ENCODE results near the gene IPCEF1. TPM values are rescaled to one million over a fixed set of nuclear protein-coding genes. Genes with fewer than 3 reads are reported as not detected.

The IPCEF1 gene
- total and polyA plus RNA-seq, 2 of the 8 experiments (the other 6 are each of a cell fraction or from before 2014, with no cell fraction given): 0.41 to 0.78 TPM

DNA sequence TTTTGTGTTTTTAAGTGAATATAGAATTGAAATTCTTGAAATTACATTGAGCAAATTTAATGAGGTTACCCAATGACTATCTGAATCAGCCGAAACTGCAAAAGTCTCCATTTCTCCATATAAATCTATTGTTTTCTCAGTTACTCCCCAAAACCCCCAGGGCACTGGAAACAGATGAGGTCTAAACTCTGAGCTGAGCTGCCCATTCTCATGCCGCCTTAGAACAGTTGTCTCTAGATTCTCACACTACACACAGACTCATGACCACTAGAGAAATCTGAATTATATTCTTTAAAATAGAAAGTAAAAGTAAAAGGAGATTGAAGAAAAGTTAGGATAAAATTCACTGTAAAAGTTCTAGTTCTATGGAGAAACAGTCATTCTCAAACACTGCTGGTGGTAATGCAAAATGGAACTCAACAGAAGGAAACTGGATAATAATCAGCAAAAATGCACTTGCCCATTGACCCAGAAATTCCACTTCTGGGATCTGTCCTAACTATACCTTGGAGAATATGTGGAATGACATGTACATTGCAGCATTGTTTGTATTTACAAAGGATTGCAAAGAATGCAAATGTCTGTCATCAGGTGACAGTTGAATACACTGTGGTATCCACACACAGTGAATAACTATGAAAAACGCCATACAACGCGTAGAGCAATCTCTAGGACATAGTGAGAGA lies 125.5 kb downstream of the IPCEF1 start (continued):
- TF ChIP-seq RXRA (IDR thresholded peaks at IDR 0.05; ENCODE audit: insufficient read depth, low read depth, low read length) (no peak), FOSL1 (IDR thresholded peaks at IDR 0.05; ENCODE audit: insufficient read depth, low read depth, low read length) (no peak), MAX (IDR thresholded peaks at IDR 0.05) (no peak), GTF2F1 (IDR thresholded peaks at IDR 0.05; ENCODE audit: borderline replicate concordance, low read depth, low read length) (no peak)
